Keratinocyte (primary cell): ENCODE measurements around the gene SCRT2.

Source experiments
- CTCF ChIP-seq, 3 experiments: IDR thresholded peaks in 1 of 3; conservative IDR thresholded peaks in 1 of 3; optimal IDR thresholded peaks in 1 of 3; 2 replicates in 2 of 3; 3 replicates in 1 of 3; pipeline versions ENCODE3 to v1.5.1; 2011; ENCODE audit warnings: low read length in 3 of 3, mild to moderate bottlenecking in 3 of 3, moderate library complexity in 2 of 3, control low read depth in 1 of 3, inconsistent platforms in 1 of 3; ENCODE audit not compliant: insufficient read depth in 2 of 3; ENCODE audit errors: extremely low read depth in 1 of 3
- EZH2 ChIP-seq: IDR thresholded peaks from one replicate; pipeline ENCODE4 v1.6.1; 2012; ENCODE audit warnings: inconsistent platforms, mild to moderate bottlenecking, low read length, moderate library complexity

GRCh38 chr20:675453-676314, at the start of gene SCRT2:
- peak; percentile 78 for TF ChIP-seq EZH2
- TF ChIP-seq CTCF (optimal IDR thresholded peaks at IDR 0.05 in 1 of 3, IDR thresholded peaks at IDR 0.05 in 1 of 3, conservative IDR thresholded peaks at IDR 0.05 in 1 of 3; ENCODE audit: extremely low read depth in 1 of 3, insufficient read depth in 2 of 3, low read length in 3 of 3), result no peak
